Muscle of leg (tissue), 11 donors: ENCODE results near the gene FSTL1. TPM values are rescaled to one million over a fixed set of nuclear protein-coding genes. Genes with fewer than 3 reads are reported as not detected.

ENCODE experiments used
- DNase-seq: peaks from one replicate; pipeline ENCODE4 v3.0.0; 2013
- H3K27ac ChIP-seq: one replicate; pipeline ENCODE4 v1.5.1; 2013; ENCODE audit warnings: mild to moderate bottlenecking, low read length, control low read depth
- H3K27me3 ChIP-seq: one replicate; pipeline ENCODE4 v1.6.1; 2013; ENCODE audit warnings: low read length; ENCODE audit not compliant: control insufficient read depth, insufficient read depth
- H3K36me3 ChIP-seq: one replicate; pipeline ENCODE4 v1.6.1; 2013; ENCODE audit warnings: low read length; ENCODE audit not compliant: control insufficient read depth, insufficient read depth
- H3K4me1 ChIP-seq: one replicate; pipeline ENCODE4 v1.6.1; 2013; ENCODE audit warnings: low read length; ENCODE audit not compliant: control insufficient read depth, insufficient read depth
- H3K4me3 ChIP-seq: one replicate; pipeline ENCODE4 v1.5.1; 2013; ENCODE audit warnings: low read length, control low read depth
- H3K9me3 ChIP-seq: replicated peaks from 2 replicates; pipeline ENCODE4 v1.6.1; 2013; ENCODE audit warnings: low read depth, low read length; ENCODE audit not compliant: control insufficient read depth
- WGBS: methylation state at CpG from one replicate; pipeline ENCODE4 v1.1.5; 2013; ENCODE audit warnings: missing lambda C conversion rate; ENCODE audit not compliant: insufficient coverage; 5-methylcytosine and 5-hydroxymethylcytosine counted together
- polyA plus RNA-seq, 8 donors: library from polyadenylated mRNA; unstranded; fragments of 120-200 nt; gene quantifications; one replicate each; pipeline versions ENCODE4 v1.2.1 to v1.2.3, GENCODE V29; 2013; ENCODE audit warnings: inconsistent platforms in 1 of 8, low replicate concordance in 1 of 8; ENCODE audit not compliant: insufficient read length in 8 of 8, insufficient read depth in 1 of 8
- total RNA-seq: library from RNA; stranded (reverse); fragments of 120-200 nt; gene quantifications from one replicate; pipeline ENCODE4 v1.2.4, GENCODE V29; 2013

FSTL1 gene
- total and polyA plus RNA-seq, 9 donors = 385 to 1,043 (median 713) TPM

DNA sequence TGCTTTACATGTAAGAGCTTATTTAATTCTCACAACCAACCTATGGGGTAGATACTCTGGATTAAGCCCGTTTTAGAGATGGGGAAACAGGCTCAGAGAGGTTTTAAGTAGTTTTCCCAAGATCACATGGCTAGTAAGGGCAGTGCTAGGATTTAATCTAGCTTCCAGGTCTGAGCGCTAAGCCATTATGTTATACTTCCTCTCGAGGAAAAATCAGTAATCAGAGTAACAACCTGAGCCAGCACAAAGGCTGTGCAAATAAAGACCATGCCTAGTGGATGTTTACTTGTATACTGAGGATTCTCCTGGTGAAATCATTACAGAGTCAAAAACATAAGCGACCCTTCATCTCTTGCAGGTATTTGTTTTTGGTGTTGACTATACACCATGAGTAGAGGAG lies 9.0 kb downstream of the FSTL1 start:
- no peak overlapping the region for H3K4me3 ChIP-seq
- no peak overlapping the region for H3K27ac ChIP-seq
- peaks cover 33% of the 10 kb centered on the region for H3K36me3 ChIP-seq
- H3K27me3 ChIP-seq = no peaks in the 10 kb centered on the region
- peaks cover 27% of the 10 kb centered on the region for H3K4me1 ChIP-seq
- no peak for DNase-seq
- H3K9me3 ChIP-seq = no peaks in the 10 kb centered on the region
- 60% methylated on average over 1 of the region's 4 CpGs for WGBS

DNA sequence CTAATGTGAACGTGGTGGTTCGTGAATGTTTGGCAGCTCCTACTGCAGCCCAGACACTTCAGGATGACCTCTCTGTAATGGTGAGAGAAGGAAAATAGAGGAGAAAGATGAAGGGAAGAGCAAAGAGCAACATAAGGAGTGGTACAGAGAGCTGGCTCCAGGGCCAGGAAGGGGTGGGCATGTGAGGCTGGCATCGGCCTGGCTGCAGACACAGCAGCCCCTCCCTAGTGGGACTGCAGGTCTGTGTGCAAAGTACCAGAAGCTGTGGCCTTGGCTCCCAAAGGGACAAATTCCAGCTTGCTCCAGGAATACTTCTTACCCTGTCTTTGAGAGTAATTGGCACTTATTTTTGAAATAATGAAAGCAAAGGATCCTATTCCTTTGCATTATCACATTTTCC lies 10.0 kb downstream of the FSTL1 start:
- H3K9me3 ChIP-seq = no peaks in the 10 kb centered on the region
- no peak overlapping the region for H3K4me3 ChIP-seq
- peaks cover 29% of the 10 kb centered on the region for H3K36me3 ChIP-seq
- H3K4me1 ChIP-seq = peaks cover 25% of the 10 kb centered on the region
- H3K27ac ChIP-seq = no peak overlapping the region
- DNase-seq = no peak
- no peaks in the 10 kb centered on the region for H3K27me3 ChIP-seq
- 46% methylated on average over 2 of the region's 3 CpGs for WGBS

DNA sequence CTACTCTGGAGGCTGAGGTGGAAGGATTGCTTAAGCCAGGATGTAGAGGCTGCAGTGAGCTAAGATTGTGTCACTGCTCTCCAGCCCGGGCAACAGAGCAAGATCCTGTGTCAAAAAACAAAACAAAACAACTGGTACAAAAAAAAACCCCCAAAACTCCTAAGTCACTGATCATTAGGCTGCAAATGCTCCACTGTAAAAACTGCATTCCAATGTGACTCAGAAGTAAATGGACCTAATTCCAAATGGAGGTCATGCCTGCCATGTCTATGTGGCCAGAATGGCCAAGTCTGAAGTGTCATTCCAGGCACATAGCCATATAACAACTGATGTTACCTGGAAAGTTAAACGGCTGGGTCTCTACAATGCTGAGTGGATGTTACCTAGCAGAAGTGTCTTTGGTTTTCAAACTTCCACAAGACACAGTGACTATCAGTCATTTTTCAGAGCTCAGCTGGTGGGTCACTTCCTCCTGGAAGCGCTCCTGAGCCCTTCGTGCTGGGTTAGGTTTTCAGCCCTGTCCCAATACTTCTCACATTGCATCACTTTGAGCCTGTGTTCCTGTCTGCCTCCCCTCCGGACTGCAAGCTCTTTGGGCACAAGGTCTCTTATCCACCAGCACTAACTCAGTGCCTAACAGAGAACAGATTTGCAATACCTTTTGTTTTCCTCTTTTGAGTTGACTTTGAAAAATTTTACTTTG lies 10.6 kb downstream of the FSTL1 start:
- Histone ChIP-seq H3K27ac (peak overlapping the region; percentile 33), H3K9me3 (no peaks in the 10 kb centered on the region), H3K4me1 (peaks cover 30% of the 10 kb centered on the region), H3K4me3 (no peak overlapping the region), H3K36me3 (peaks cover 29% of the 10 kb centered on the region), H3K27me3 (no peaks in the 10 kb centered on the region)
- DNase-seq = no peak
- WGBS = 69% methylated on average over 4 of the region's 5 CpGs

GRCh38 chr3:120438665-120439370 lies 12.0 kb downstream of the FSTL1 start:
- H3K4me1 ChIP-seq = peaks cover 30% of the 10 kb centered on the region
- no peaks in the 10 kb centered on the region for H3K27me3 ChIP-seq
- WGBS = 29% methylated on average over 6 of the region's 10 CpGs
- no peak overlapping the region for H3K4me3 ChIP-seq
- peaks cover 29% of the 10 kb centered on the region for H3K36me3 ChIP-seq
- peak overlapping the region; percentile 69 for H3K27ac ChIP-seq
- H3K9me3 ChIP-seq = no peaks in the 10 kb centered on the region
- DNase-seq = peak; percentile 90

DNA sequence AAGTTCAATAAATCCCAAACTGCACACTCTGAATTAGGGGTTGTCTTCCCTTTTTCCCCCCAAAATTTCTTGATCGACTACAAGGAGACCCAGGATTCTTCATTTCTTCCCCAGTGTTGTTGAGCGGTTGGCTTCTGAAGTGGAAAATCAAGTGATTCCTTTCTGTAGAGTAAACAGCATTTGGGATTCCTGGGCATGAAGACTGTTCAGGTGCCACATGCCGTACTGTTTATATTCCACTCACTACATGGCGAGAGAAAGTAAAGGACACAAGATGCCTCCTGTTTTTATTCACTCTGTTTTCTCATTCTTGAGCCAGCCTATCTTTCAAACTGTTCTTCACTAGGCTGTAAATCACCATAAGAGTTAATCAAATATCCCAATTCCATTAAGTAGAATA lies 12.6 kb downstream of the FSTL1 start:
- Histone ChIP-seq H3K4me1 (peaks cover 30% of the 10 kb centered on the region), H3K4me3 (no peak overlapping the region), H3K36me3 (peaks cover 29% of the 10 kb centered on the region), H3K27ac (no peak overlapping the region), H3K9me3 (no peaks in the 10 kb centered on the region), H3K27me3 (no peaks in the 10 kb centered on the region)
- WGBS = 90% methylated on average over 2 of the region's 4 CpGs
- DNase-seq = no peak

- 38% methylated on average over 2 of the region's 2 CpGs for WGBS
- no peak overlapping the region for H3K4me3 ChIP-seq
- H3K27me3 ChIP-seq = no peaks in the 10 kb centered on the region
- H3K9me3 ChIP-seq = no peaks in the 10 kb centered on the region
- peaks cover 29% of the 10 kb centered on the region for H3K36me3 ChIP-seq
- no peak overlapping the region for H3K27ac ChIP-seq
- no peak for DNase-seq
- peaks cover 34% of the 10 kb centered on the region for H3K4me1 ChIP-seq
Observed at GRCh38 chr3:120437559-120437958, 13.2 kb downstream of the FSTL1 start.

- WGBS = no CpG with 5 or more reads among the region's 4 CpGs
- Histone ChIP-seq H3K4me3 (no peak overlapping the region), H3K27me3 (no peaks in the 10 kb centered on the region), H3K4me1 (peaks cover 39% of the 10 kb centered on the region), H3K9me3 (no peaks in the 10 kb centered on the region), H3K36me3 (peaks cover 29% of the 10 kb centered on the region), H3K27ac (no peak overlapping the region)
- no peak for DNase-seq
Observed at GRCh38 chr3:120436523-120437050, 14.2 kb downstream of the FSTL1 start.

DNA sequence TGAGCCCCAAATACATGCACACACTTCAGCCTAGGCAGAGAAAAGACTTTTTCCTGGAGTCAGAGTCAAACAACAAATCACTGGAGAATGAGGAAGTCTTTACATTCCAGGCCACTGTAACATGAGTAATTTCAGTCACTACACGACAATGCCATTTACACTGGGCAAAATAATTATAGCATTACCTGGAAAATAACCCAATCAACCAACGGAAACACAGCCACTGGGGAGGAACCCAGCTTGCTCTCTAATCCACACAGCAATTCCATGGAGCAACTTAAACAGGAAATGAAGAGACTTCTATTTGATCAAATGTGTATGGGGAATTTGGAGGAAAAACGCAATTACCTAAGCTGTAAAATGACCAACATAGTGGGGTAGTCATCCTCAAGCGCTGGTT lies 15.2 kb downstream of the FSTL1 start:
- no peak overlapping the region for H3K4me3 ChIP-seq
- H3K27me3 ChIP-seq = no peaks in the 10 kb centered on the region
- peak; percentile 53 for DNase-seq
- H3K27ac ChIP-seq = peak overlapping the region; percentile 69
- peaks cover 39% of the 10 kb centered on the region for H3K4me1 ChIP-seq
- no peaks in the 10 kb centered on the region for H3K9me3 ChIP-seq
- whole genome bisulfite sequencing = no CpG with 5 or more reads among the region's 4 CpGs
- peaks cover 26% of the 10 kb centered on the region for H3K36me3 ChIP-seq

DNA sequence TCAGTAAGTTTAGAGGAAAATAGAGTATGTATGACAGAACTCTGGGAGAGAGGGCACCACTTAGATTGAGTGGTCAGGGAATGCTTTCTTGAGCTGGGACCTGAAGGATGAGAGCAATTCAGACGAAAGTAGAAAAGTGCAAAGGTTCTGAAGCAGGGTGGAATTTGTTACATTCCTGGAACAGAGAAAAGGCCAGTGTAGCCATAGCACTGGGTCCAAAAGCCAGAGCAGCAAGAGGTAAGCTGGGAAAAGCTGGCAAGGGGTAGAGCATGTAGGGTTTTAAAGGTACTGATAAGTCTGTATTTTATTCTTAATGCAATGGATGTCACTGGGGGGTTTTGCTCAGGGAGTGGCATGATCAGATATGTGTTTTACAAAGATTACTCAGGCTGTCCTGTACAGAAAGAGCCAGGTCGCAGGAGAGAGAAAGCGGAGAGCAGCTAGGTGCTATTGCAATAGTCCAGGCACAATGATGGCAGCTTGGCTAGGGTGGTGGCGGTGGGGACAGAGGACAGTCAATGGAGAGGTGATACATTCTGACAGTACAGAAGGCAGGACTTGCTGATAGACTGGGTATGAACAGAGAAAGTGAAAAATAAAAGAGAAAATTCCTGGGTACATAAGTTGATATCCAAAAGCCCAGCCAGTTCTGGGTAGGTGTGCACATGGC lies 17.0 kb downstream of the FSTL1 start:
- 84% methylated on average over 4 of the region's 4 CpGs for WGBS
- no peaks in the 10 kb centered on the region for H3K9me3 ChIP-seq
- H3K4me1 ChIP-seq = peaks cover 34% of the 10 kb centered on the region
- peaks cover 27% of the 10 kb centered on the region for H3K36me3 ChIP-seq
- no peak overlapping the region for H3K4me3 ChIP-seq
- no peak for DNase-seq
- no peaks in the 10 kb centered on the region for H3K27me3 ChIP-seq
- H3K27ac ChIP-seq = peak overlapping the region; percentile 24
